K562 (cell line): ENCODE measurements around the gene TMEM95. TPM values are rescaled to one million over a fixed set of nuclear protein-coding genes. Genes with fewer than 3 reads are reported as not detected.

Experiments
- ATAC-seq: fragments of 200-7000 bp; cut with Tn5 transposase; 3 replicates; pipeline ENCODE4 v1.9.1; 2020; ENCODE audit warnings: moderate library complexity
- BruUV-seq: library from RNA; stranded (reverse); fragments of 400-500 nt; replicated peaks from 2 replicates; lab custom pipeline; 2021; lab: Mats Ljungman, UMichigan
- CTCF ChIA-PET: fragments of 300-600 bp; formaldehyde crosslinking; extraction: SDS; loops from one replicate; lab custom pipeline; 2021; ENCODE audit warnings: low intra/inter-chr PET ratio; lab: Yijun Ruan, JAX
- POLR2A ChIA-PET: fragments of 300-600, 350-650 bp; sonication (Branson Sonifier 250); formaldehyde crosslinking; extraction: SDS; loops from one replicate; lab custom pipeline; 2021; ENCODE audit warnings: antibody characterized with exemption, inconsistent platforms; lab: Yijun Ruan, JAX
- DNase-seq, 4 experiments: peaks; one replicate each; pipeline versions ENCODE4 v3.0.0 to v3.0.0-alpha.2; 2011 to 2018; ENCODE audit warnings: low spot score in 3 of 4, mixed read lengths in 3 of 4; ENCODE audit errors: extremely low read depth in 1 of 4
- FAIRE-seq: peaks from 2 replicates; lab custom pipeline; 2011; peaks lifted over from hg19 to GRCh38; lab: Jason Lieb, UNC
- H2AFZ ChIP-seq: 2 replicates; pipeline ENCODE4 v1.6.0; 2011; ENCODE audit warnings: low read depth, low read length, control low read depth, inconsistent platforms
- H3K27ac ChIP-seq: fragments of 200-600 bp; 3 replicates; pipeline ENCODE4 v1.8.0; 2011; ENCODE audit warnings: low read depth, mild to moderate bottlenecking, control low read depth, inconsistent platforms, low read length, moderate library complexity, mixed read lengths; ENCODE audit errors: extremely low read depth
- H3K27me3 ChIP-seq, 2 experiments: fragments of 300-600 bp in 1 of 2; 2 replicates in 1 of 2; 3 replicates in 1 of 2; pipeline versions ENCODE4 v1.6.0 to v1.8.0; 2011; ENCODE audit warnings: inconsistent platforms in 2 of 2, low read length in 2 of 2, mild to moderate bottlenecking in 1 of 2, mixed read lengths in 1 of 2, moderate library complexity in 1 of 2; ENCODE audit not compliant: control insufficient read depth in 2 of 2, insufficient read depth in 2 of 2
- H3K36me3 ChIP-seq: fragments of 300-600 bp; 3 replicates; pipeline ENCODE4 v1.8.0; 2011; ENCODE audit warnings: mild to moderate bottlenecking, low read length, inconsistent platforms; ENCODE audit not compliant: control insufficient read depth, insufficient read depth
- H3K4me1 ChIP-seq, 2 experiments: fragments of 200-600 bp in 1 of 2; replicated peaks in 1 of 2; 2 replicates in 1 of 2; 3 replicates in 1 of 2; pipeline versions ENCODE4 v1.5.1 to v1.8.0; 2011; ENCODE audit warnings: inconsistent platforms in 2 of 2, low read length in 2 of 2, mild to moderate bottlenecking in 1 of 2, mixed read lengths in 1 of 2, moderate library complexity in 1 of 2; ENCODE audit not compliant: control insufficient read depth in 2 of 2, insufficient read depth in 2 of 2
- H3K4me2 ChIP-seq: 2 replicates; pipeline ENCODE4 v1.6.1; 2011; ENCODE audit warnings: low read length, control low read depth, inconsistent platforms, mixed read lengths; ENCODE audit not compliant: insufficient read depth
- H3K4me3 ChIP-seq: fragments of 200-600 bp; sonication (generic), shearing (Covaris generic); 2 replicates; pipeline ENCODE4 v1.5.1; 2016; ENCODE audit warnings: control low read depth, inconsistent platforms
- H3K79me2 ChIP-seq: fragments of 200-600 bp; 3 replicates; pipeline ENCODE4 v1.8.0; 2011; ENCODE audit warnings: low read length, inconsistent platforms; ENCODE audit not compliant: control insufficient read depth, insufficient read depth
- H3K9ac ChIP-seq, 2 experiments: 2 replicates each; pipeline versions ENCODE4 v1.6.0 to v1.6.1; 2011; ENCODE audit warnings: low read depth in 2 of 2, low read length in 2 of 2, control low read depth in 1 of 2, inconsistent platforms in 1 of 2, mild to moderate bottlenecking in 1 of 2, mixed read lengths in 1 of 2; ENCODE audit not compliant: insufficient read depth in 1 of 2
- H3K9me1 ChIP-seq: one replicate; pipeline ENCODE4 v1.6.0; 2011; ENCODE audit warnings: inconsistent platforms, mild to moderate bottlenecking, low read length, moderate library complexity; ENCODE audit not compliant: control insufficient read depth, insufficient read depth
- H3K9me3 ChIP-seq: replicated peaks from 2 replicates; pipeline ENCODE4 v1.5.1; 2011; ENCODE audit warnings: low read depth, low read length, inconsistent platforms; ENCODE audit not compliant: control insufficient read depth, insufficient read depth
- H4K20me1 ChIP-seq: replicated peaks from 2 replicates; pipeline ENCODE4 v1.6.1; 2011; ENCODE audit warnings: low read length, inconsistent platforms, mixed read lengths; ENCODE audit not compliant: control insufficient read depth, insufficient read depth
- CHD2 ChIP-seq: IDR thresholded peaks from 2 replicates; pipeline ENCODE4 v1.6.1; 2011; ENCODE audit warnings: low read depth, low read length
- GMEB1 ChIP-seq: fragments of 250-450 bp; sonication (Bioruptor Pico); IDR thresholded peaks from 2 replicates; pipeline ENCODE4 v1.4.0; 2020; ENCODE audit warnings: mild to moderate bottlenecking
- HNRNPK ChIP-seq: fragments of 200-400 bp; formaldehyde crosslinking; IDR thresholded peaks from one replicate; pipeline ENCODE4 v1.6.1; 2018; ENCODE audit warnings: mild to moderate bottlenecking, low read depth, low read length; ENCODE audit not compliant: poor library complexity, severe bottlenecking
- NR1H2 ChIP-seq: sonication (generic); formaldehyde crosslinking; IDR thresholded peaks from 2 replicates; pipeline ENCODE4 v1.4.0; 2020; ENCODE audit warnings: mild to moderate bottlenecking, missing genetic modification reagents
- SRF ChIP-seq, 2 experiments: fragments of 250-450, 450-650 bp in 1 of 2; sonication (Bioruptor Pico) in 1 of 2; sonication (generic) in 1 of 2; formaldehyde crosslinking; IDR thresholded peaks; 2 replicates each; pipeline versions ENCODE4 v1.5.0 to v1.5.1; 2020 to 2022; ENCODE audit warnings: mild to moderate bottlenecking in 1 of 2, missing genetic modification reagents in 1 of 2
- ZMIZ1 ChIP-seq, 2 experiments: fragments of 150-350 bp in 1 of 2; IDR thresholded peaks; 2 replicates each; pipeline ENCODE4 v1.6.1; 2012 to 2016; ENCODE audit warnings: low read depth in 2 of 2, low read length in 2 of 2, mild to moderate bottlenecking in 1 of 2, moderate library complexity in 1 of 2
- ZNF239 ChIP-seq: fragments of 250-450 bp; sonication (Bioruptor Pico); IDR thresholded peaks from 2 replicates; pipeline ENCODE4 v1.4.0; 2020; ENCODE audit warnings: mild to moderate bottlenecking
- ZNF740 ChIP-seq, 3 experiments: fragments of 200-800 bp in 1 of 3; sonication (Bioruptor generic) in 1 of 3; sonication (generic) in 1 of 3; formaldehyde crosslinking in 1 of 3; IDR thresholded peaks; 2 replicates each; pipeline versions ENCODE4 v1.6.1 to v1.8.0; 2016 to 2022; ENCODE audit warnings: mild to moderate bottlenecking in 2 of 3, missing compliant biosample characterization in 2 of 3, missing genetic modification characterization in 2 of 3, missing genetic modification reagents in 1 of 3
- WGBS: fragments of 100-300 bp; shearing (Covaris generic); methylation state at CpG from one replicate; pipeline ENCODE4 v1.1.6; 2016; ENCODE audit warnings: low coverage, mixed read lengths; ENCODE audit not compliant: insufficient coverage; ENCODE audit errors: missing lambda C conversion rate; 5-methylcytosine and 5-hydroxymethylcytosine counted together
- in situ Hi-C: fragments of 300-500 bp; cut with MboI; formaldehyde crosslinking; loops from 4 replicates; pipeline ENCODE4 v1.15.0; 2018; ENCODE audit warnings: inconsistent platforms, mixed read lengths
- intact Hi-C: fragments of 100-400 bp; cut with micrococcal nuclease; formaldehyde crosslinking; loops from 2 replicates; pipeline ENCODE4 v1.14.2; 2022
- polyA plus RNA-seq, 8 experiments: library from polyadenylated mRNA; depleted of rRNA in 4 of 8; stranded (reverse) in 5 of 8; unstranded in 3 of 8; fragments of >200 nt; fragmentation: Nextera tagmentation in 2 of 8; fragmentation: Illumina TruSeq in 1 of 8; extraction: Ambion mirVana in 2 of 8; extraction: Trizol in 1 of 8; gene quantifications; 2 replicates each; pipeline versions ENCODE4 v1.2.1 to v1.2.3, GENCODE V29; 2011 to 2014; ENCODE audit warnings: inconsistent platforms in 1 of 8, missing spikeins in 1 of 8
- total RNA-seq, 7 experiments: library from RNA; depleted of rRNA in 6 of 7; stranded (reverse); fragments of >200 nt in 6 of 7; fragmentation: Illumina TruSeq in 2 of 7; extraction: Trizol in 2 of 7; gene quantifications; 2 replicates each; pipeline versions ENCODE4 v1.2.1 to v1.2.3, GENCODE V29; 2011 to 2021; ENCODE audit warnings: low replicate concordance in 1 of 7
- TF ChIP-seq, protein P1 (sequence below): sonication (generic); formaldehyde crosslinking; IDR thresholded peaks from 2 replicates; pipeline ENCODE4 v1.4.0; 2020; ENCODE audit warnings: mild to moderate bottlenecking, missing genetic modification reagents

TMEM95 gene
- total and polyA plus RNA-seq, 9 of the 15 experiments (the other 6 are each of a cell fraction or from before 2014, with no cell fraction given) = not detected

DNA sequence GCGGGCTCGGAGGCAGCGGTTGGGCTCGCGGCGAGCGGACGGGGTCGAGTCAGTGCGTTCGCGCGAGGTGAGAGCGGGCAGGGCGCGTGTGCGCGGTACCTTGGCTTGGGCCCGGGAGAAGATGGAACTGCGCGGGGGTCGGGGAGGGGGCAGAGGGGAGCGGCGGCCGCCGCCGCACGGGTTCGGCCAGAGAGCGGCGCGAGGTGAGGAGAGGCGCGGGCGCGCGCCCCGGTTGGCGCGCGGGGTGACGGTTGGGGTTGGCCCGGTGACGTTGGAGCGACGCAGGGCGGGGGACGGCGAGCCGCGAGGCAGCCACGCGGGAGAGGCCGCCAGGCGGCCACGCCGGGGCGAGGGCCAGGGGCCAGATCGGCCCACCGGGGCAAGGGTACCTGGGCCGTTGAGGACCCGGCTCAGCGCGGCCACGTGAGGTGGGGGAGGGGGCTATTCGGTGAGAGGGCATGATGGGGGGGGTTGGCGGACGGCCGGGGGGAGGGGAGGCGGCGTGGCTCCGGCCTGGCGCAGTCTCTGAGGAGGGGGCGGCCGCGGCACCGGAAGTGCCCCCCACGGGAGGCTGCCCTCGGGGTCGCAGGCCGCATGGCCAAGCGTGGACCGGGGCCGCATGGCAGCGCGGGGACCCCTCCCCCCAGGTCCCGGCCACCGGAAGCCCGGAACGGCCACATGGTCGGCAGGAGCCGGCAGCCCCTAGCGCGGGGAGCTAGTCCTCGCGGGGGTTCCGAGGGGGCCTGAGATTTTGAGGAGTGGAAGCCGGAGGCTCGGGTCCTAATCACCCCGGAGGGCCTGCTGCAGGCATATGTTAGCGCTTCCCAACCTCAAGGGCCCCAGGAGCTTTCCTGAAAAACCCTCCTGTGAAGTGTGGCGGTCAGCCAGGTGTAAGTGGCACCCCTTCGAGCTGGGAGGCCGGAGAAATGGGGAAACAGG lies 47.0 kb upstream of the TMEM95 start:
- POLR2A ChIA-PET = interaction anchor here (0.5 to 1.6 kb wide), 4 partner anchors 9 to 25 kb away, joined by 3 to 5 read pairs (median 4); no protein-coding TSS in a partner anchor
- FAIRE-seq (no peak), ATAC-seq (peak; percentile 25), DNase-seq (peak; percentile 49 to 65 (median 57))
- Histone ChIP-seq H3K4me3 (peak overlapping the region; percentile 96), H3K4me2 (peak overlapping the region; percentile 97), H2AFZ (no peak overlapping the region), H3K27ac (peak overlapping the region; percentile 93), H4K20me1 (peaks cover 35% of the 10 kb centered on the region), H3K9me1 (peaks cover 11% of the 10 kb centered on the region), H3K9ac (peak overlapping the region; percentile 99), H3K36me3 (peaks cover 44% of the 10 kb centered on the region), H3K4me1 (peaks cover 20 to 22% of the 10 kb centered on the region in 2 experiments), H3K79me2 (peaks cover 43% of the 10 kb centered on the region), H3K9me3 (no peaks in the 10 kb centered on the region), H3K27me3 (no peaks in the 10 kb centered on the region)
- intact Hi-C loops (no loop called here), in situ Hi-C loops (no loop called here)
- BruUV-seq = no TSS peak
- CTCF ChIA-PET = interaction anchor here (0.7 kb wide), 1 partner anchor 56 kb away, joined by 3 read pairs; the partner anchor contains the start of gene ELP5
- 1% methylated on average over 10 of the region's 104 CpGs for WGBS
- TF ChIP-seq ZNF239 (CRISPR knock-in tag) = no peak
- TF ChIP-seq ZMIZ1 (IDR thresholded peaks at IDR 0.05; ENCODE audit: low read depth in 2 of 2, low read length in 2 of 2) = no peak
- TF ChIP-seq NR1H2 (CRISPR knock-in tag) = no peak
- 0 out of 2 replicates have a peak, but pooled peaks have one; percentile 13 for TF ChIP-seq CHD2
- peak; percentile 69 for TF ChIP-seq HNRNPK
- 0 out of 2 replicates have a peak, but pooled peaks have one; percentile 37 for TF ChIP-seq GMEB1 (CRISPR knock-in tag)
- no peak for TF ChIP-seq SRF (CRISPR knock-in tag; IDR thresholded peaks at IDR 0.05)
- peak; percentile 91 for TF ChIP-seq ZNF740 (CRISPR knock-in tag; IDR thresholded peaks at IDR 0.05)
- peak in 1 of 2 experiments; percentile 76; a peak in 2 of 4 replicates for TF ChIP-seq ZNF740 (tag; IDR thresholded peaks at IDR 0.05)
- TF ChIP-seq, protein P1, sequence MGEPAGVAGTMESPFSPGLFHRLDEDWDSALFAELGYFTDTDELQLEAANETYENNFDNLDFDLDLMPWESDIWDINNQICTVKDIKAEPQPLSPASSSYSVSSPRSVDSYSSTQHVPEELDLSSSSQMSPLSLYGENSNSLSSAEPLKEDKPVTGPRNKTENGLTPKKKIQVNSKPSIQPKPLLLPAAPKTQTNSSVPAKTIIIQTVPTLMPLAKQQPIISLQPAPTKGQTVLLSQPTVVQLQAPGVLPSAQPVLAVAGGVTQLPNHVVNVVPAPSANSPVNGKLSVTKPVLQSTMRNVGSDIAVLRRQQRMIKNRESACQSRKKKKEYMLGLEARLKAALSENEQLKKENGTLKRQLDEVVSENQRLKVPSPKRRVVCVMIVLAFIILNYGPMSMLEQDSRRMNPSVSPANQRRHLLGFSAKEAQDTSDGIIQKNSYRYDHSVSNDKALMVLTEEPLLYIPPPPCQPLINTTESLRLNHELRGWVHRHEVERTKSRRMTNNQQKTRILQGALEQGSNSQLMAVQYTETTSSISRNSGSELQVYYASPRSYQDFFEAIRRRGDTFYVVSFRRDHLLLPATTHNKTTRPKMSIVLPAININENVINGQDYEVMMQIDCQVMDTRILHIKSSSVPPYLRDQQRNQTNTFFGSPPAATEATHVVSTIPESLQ (CRISPR knock-in tag) = 0 out of 2 replicates have a peak, but pooled peaks have one; percentile 26
